K562 (cell line): ENCODE measurements around the gene GYPA. TPM values are rescaled to one million over a fixed set of nuclear protein-coding genes. Genes with fewer than 3 reads are reported as not detected.
"Not testable (repeated sequence)": the region's sequence is repeated elsewhere in the genome, so short reads cannot be mapped to it uniquely, and the experiment has no call there.

Source experiments
- ATAC-seq: fragments of 200-7000 bp; cut with Tn5 transposase; 3 replicates; pipeline ENCODE4 v1.9.1; 2020; ENCODE audit warnings: moderate library complexity
- BruUV-seq: library from RNA; stranded (reverse); fragments of 400-500 nt; replicated peaks from 2 replicates; lab custom pipeline; 2021; lab: Mats Ljungman, UMichigan
- CTCF ChIA-PET: fragments of 300-600 bp; formaldehyde crosslinking; extraction: SDS; loops from one replicate; lab custom pipeline; 2021; ENCODE audit warnings: low intra/inter-chr PET ratio; lab: Yijun Ruan, JAX
- POLR2A ChIA-PET: fragments of 300-600, 350-650 bp; sonication (Branson Sonifier 250); formaldehyde crosslinking; extraction: SDS; loops from one replicate; lab custom pipeline; 2021; ENCODE audit warnings: antibody characterized with exemption, inconsistent platforms; lab: Yijun Ruan, JAX
- DNase-seq, 4 experiments: peaks; one replicate each; pipeline versions ENCODE4 v3.0.0 to v3.0.0-alpha.2; 2011 to 2018; ENCODE audit warnings: low spot score in 3 of 4, mixed read lengths in 3 of 4; ENCODE audit errors: extremely low read depth in 1 of 4
- FAIRE-seq: peaks from 2 replicates; lab custom pipeline; 2011; peaks lifted over from hg19 to GRCh38; lab: Jason Lieb, UNC
- H2AFZ ChIP-seq: 2 replicates; pipeline ENCODE4 v1.6.0; 2011; ENCODE audit warnings: low read depth, low read length, control low read depth, inconsistent platforms
- H3K27ac ChIP-seq: fragments of 200-600 bp; 3 replicates; pipeline ENCODE4 v1.8.0; 2011; ENCODE audit warnings: low read depth, mild to moderate bottlenecking, control low read depth, inconsistent platforms, low read length, moderate library complexity, mixed read lengths; ENCODE audit errors: extremely low read depth
- H3K27me3 ChIP-seq, 2 experiments: fragments of 300-600 bp in 1 of 2; 2 replicates in 1 of 2; 3 replicates in 1 of 2; pipeline versions ENCODE4 v1.6.0 to v1.8.0; 2011; ENCODE audit warnings: inconsistent platforms in 2 of 2, low read length in 2 of 2, mild to moderate bottlenecking in 1 of 2, mixed read lengths in 1 of 2, moderate library complexity in 1 of 2; ENCODE audit not compliant: control insufficient read depth in 2 of 2, insufficient read depth in 2 of 2
- H3K36me3 ChIP-seq: fragments of 300-600 bp; 3 replicates; pipeline ENCODE4 v1.8.0; 2011; ENCODE audit warnings: mild to moderate bottlenecking, low read length, inconsistent platforms; ENCODE audit not compliant: control insufficient read depth, insufficient read depth
- H3K4me1 ChIP-seq, 2 experiments: fragments of 200-600 bp in 1 of 2; replicated peaks in 1 of 2; 2 replicates in 1 of 2; 3 replicates in 1 of 2; pipeline versions ENCODE4 v1.5.1 to v1.8.0; 2011; ENCODE audit warnings: inconsistent platforms in 2 of 2, low read length in 2 of 2, mild to moderate bottlenecking in 1 of 2, mixed read lengths in 1 of 2, moderate library complexity in 1 of 2; ENCODE audit not compliant: control insufficient read depth in 2 of 2, insufficient read depth in 2 of 2
- H3K4me2 ChIP-seq: 2 replicates; pipeline ENCODE4 v1.6.1; 2011; ENCODE audit warnings: low read length, control low read depth, inconsistent platforms, mixed read lengths; ENCODE audit not compliant: insufficient read depth
- H3K4me3 ChIP-seq: fragments of 200-600 bp; sonication (generic), shearing (Covaris generic); 2 replicates; pipeline ENCODE4 v1.5.1; 2016; ENCODE audit warnings: control low read depth, inconsistent platforms
- H3K79me2 ChIP-seq: fragments of 200-600 bp; 3 replicates; pipeline ENCODE4 v1.8.0; 2011; ENCODE audit warnings: low read length, inconsistent platforms; ENCODE audit not compliant: control insufficient read depth, insufficient read depth
- H3K9ac ChIP-seq, 2 experiments: 2 replicates each; pipeline versions ENCODE4 v1.6.0 to v1.6.1; 2011; ENCODE audit warnings: low read depth in 2 of 2, low read length in 2 of 2, control low read depth in 1 of 2, inconsistent platforms in 1 of 2, mild to moderate bottlenecking in 1 of 2, mixed read lengths in 1 of 2; ENCODE audit not compliant: insufficient read depth in 1 of 2
- H3K9me1 ChIP-seq: one replicate; pipeline ENCODE4 v1.6.0; 2011; ENCODE audit warnings: inconsistent platforms, mild to moderate bottlenecking, low read length, moderate library complexity; ENCODE audit not compliant: control insufficient read depth, insufficient read depth
- H3K9me3 ChIP-seq: replicated peaks from 2 replicates; pipeline ENCODE4 v1.5.1; 2011; ENCODE audit warnings: low read depth, low read length, inconsistent platforms; ENCODE audit not compliant: control insufficient read depth, insufficient read depth
- H4K20me1 ChIP-seq: replicated peaks from 2 replicates; pipeline ENCODE4 v1.6.1; 2011; ENCODE audit warnings: low read length, inconsistent platforms, mixed read lengths; ENCODE audit not compliant: control insufficient read depth, insufficient read depth
- EP300 ChIP-seq: IDR thresholded peaks from 2 replicates; pipeline ENCODE4 v1.6.1; 2012; ENCODE audit warnings: low read length, improper control_type of control experiment
- TEAD4 ChIP-seq, 2 experiments: sonication (generic) in 1 of 2; formaldehyde crosslinking in 1 of 2; IDR thresholded peaks; 2 replicates each; pipeline versions ENCODE4 v1.6.1 to v1.8.0; 2012 to 2022; ENCODE audit warnings: borderline replicate concordance in 1 of 2, inconsistent platforms in 1 of 2, low read length in 1 of 2, mild to moderate bottlenecking in 1 of 2, missing genetic modification reagents in 1 of 2
- WGBS: fragments of 100-300 bp; shearing (Covaris generic); methylation state at CpG from one replicate; pipeline ENCODE4 v1.1.6; 2016; ENCODE audit warnings: low coverage, mixed read lengths; ENCODE audit not compliant: insufficient coverage; ENCODE audit errors: missing lambda C conversion rate; 5-methylcytosine and 5-hydroxymethylcytosine counted together
- in situ Hi-C: fragments of 300-500 bp; cut with MboI; formaldehyde crosslinking; loops from 4 replicates; pipeline ENCODE4 v1.15.0; 2018; ENCODE audit warnings: inconsistent platforms, mixed read lengths
- intact Hi-C: fragments of 100-400 bp; cut with micrococcal nuclease; formaldehyde crosslinking; loops from 2 replicates; pipeline ENCODE4 v1.14.2; 2022
- polyA plus RNA-seq, 8 experiments: library from polyadenylated mRNA; depleted of rRNA in 4 of 8; stranded (reverse) in 5 of 8; unstranded in 3 of 8; fragments of >200 nt; fragmentation: Nextera tagmentation in 2 of 8; fragmentation: Illumina TruSeq in 1 of 8; extraction: Ambion mirVana in 2 of 8; extraction: Trizol in 1 of 8; gene quantifications; 2 replicates each; pipeline versions ENCODE4 v1.2.1 to v1.2.3, GENCODE V29; 2011 to 2014; ENCODE audit warnings: inconsistent platforms in 1 of 8, missing spikeins in 1 of 8
- total RNA-seq, 7 experiments: library from RNA; depleted of rRNA in 6 of 7; stranded (reverse); fragments of >200 nt in 6 of 7; fragmentation: Illumina TruSeq in 2 of 7; extraction: Trizol in 2 of 7; gene quantifications; 2 replicates each; pipeline versions ENCODE4 v1.2.1 to v1.2.3, GENCODE V29; 2011 to 2021; ENCODE audit warnings: low replicate concordance in 1 of 7

The GYPA gene
- total and polyA plus RNA-seq, 9 of the 15 experiments (the other 6 are each of a cell fraction or from before 2014, with no cell fraction given), result 35.3 to 278 (median 122) TPM

DNA sequence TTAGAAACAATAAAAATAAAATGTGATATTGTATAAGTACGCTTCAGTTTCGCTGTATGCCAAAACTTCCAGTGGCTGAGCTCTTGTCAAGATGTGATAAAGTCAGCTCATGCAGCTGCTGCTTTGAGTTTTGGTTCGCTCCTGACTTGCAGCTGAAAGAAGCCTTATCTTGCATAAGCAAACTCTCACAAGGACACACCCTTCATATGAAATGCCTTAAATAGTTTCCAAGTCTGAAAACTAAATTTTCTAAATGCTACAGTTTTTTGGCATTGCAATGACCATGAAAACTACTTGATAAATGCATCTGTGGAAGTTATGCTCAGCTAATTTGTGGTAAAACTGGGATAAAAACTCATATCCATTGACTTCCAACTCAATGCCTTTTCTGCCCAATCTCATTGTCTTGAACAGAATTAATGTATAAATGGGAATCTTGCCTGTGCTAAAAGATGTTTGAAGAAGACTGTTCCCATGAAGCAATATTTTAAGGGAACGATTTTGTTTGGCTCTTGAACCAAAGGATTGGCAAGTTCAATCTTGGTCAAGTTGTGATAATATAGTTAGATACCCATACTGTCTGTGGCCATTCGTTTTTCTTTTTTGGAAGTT lies 11.7 kb downstream of the GYPA start:
- H3K36me3 ChIP-seq; H3K9ac ChIP-seq; H3K9me3 ChIP-seq; H3K4me1 ChIP-seq; POLR2A ChIA-PET; BruUV-seq; DNase-seq; in situ Hi-C loops; H4K20me1 ChIP-seq; intact Hi-C loops; H2AFZ ChIP-seq; H3K9me1 ChIP-seq; CTCF ChIA-PET; H3K27me3 ChIP-seq; H3K4me3 ChIP-seq; TF ChIP-seq TEAD4 (CRISPR knock-in tag; IDR thresholded peaks at IDR 0.05; ENCODE audit: borderline replicate concordance): not testable (repeated sequence)
- peak overlapping the region; percentile 35; the same call in 1 of the 2 replicates for H3K4me2 ChIP-seq
- WGBS, result 13% methylated on average over 2 of the region's 5 CpGs
- TF ChIP-seq EP300 (peak; percentile 10; the same call in 1 of the 2 replicates), TEAD4 (IDR thresholded peaks at IDR 0.05; ENCODE audit: low read length) (peak; percentile 67)
- peaks cover 48% of the 10 kb centered on the region for H3K79me2 ChIP-seq
- ATAC-seq (peak; percentile 69), FAIRE-seq (peak; percentile 56)
- peak overlapping the region; percentile 48; the same call in 2 of the 3 replicates for H3K27ac ChIP-seq

DNA sequence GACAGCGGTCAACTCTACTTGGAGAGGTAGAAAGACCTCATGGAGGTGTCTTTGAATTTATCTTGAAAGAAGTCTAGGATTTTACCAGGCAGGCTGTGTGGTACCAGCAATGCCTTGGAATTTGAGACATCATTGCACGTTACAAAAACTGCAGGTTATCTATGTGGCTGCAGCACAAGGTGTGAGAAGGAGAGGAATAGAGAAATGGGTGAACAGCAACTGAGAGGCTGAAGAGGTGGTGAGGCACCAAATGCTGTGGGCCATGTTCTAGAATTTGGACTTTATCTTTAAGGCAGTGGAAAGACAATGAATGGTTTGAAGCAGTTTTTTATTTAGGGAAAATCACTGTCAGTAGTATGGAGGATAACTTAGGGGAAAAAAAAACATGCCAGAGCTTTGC lies 15.4 kb downstream of the GYPA start:
- H3K9ac ChIP-seq, BruUV-seq, in situ Hi-C loops, H3K9me1 ChIP-seq, H3K9me3 ChIP-seq, FAIRE-seq, H4K20me1 ChIP-seq, POLR2A ChIA-PET, H3K27me3 ChIP-seq, H3K4me3 ChIP-seq, H2AFZ ChIP-seq, H3K27ac ChIP-seq, H3K36me3 ChIP-seq, CTCF ChIA-PET, H3K4me2 ChIP-seq: not testable (repeated sequence)
- H3K4me1 ChIP-seq, result peaks cover 0 to 11% of the 10 kb centered on the region in 2 experiments; a peak in 3 of 5 replicates
- ATAC-seq (peak; percentile 34), DNase-seq (peak in 1 of 4 experiments; percentile 48)
- H3K79me2 ChIP-seq, result peaks cover 28% of the 10 kb centered on the region; the same call in 1 of the 3 replicates
- intact Hi-C loops, result loop anchor here (2.0 kb wide), 1 partner anchor 244 kb away; no protein-coding TSS in a partner anchor
- WGBS, result 7% methylated on average over 1 of the region's 2 CpGs
